DMS53 treated with DMSO at 0.1 percent for 48 hours (cell line): ENCODE results near the gene SLC25A45.
"Not testable (repeated sequence)": the region's sequence is repeated elsewhere in the genome, so short reads cannot be mapped to it uniquely, and the experiment has no call there.

Source experiments
- DNase-seq: peaks from one replicate; lab custom pipeline; 2025; ENCODE audit not compliant: unreplicated experiment; lab: John Stamatoyannopoulos, UW

Gene SLC25A45

GRCh38 chr11:65421794-65422632, 39.6 kb upstream of the SLC25A45 start:
- DNase-seq, result peak; percentile 77

GRCh38 chr11:65420979-65421793, 38.7 kb upstream of the SLC25A45 start:
- DNase-seq, result peak; percentile 93

- no peak for DNase-seq
Measured at GRCh38 chr11:65420506-65420905, 38.1 kb upstream of the SLC25A45 start.

- peak; percentile 87 for DNase-seq
Measured at GRCh38 chr11:65419772-65420481, 37.5 kb upstream of the SLC25A45 start.

GRCh38 chr11:65419460-65419771, 37.0 kb upstream of the SLC25A45 start:
- no peak for DNase-seq

- DNase-seq, result peak; percentile 98
Measured at GRCh38 chr11:65418681-65419459, 36.4 kb upstream of the SLC25A45 start.

GRCh38 chr11:65418431-65418680, 35.9 kb upstream of the SLC25A45 start:
- DNase-seq, result no peak

GRCh38 chr11:65417702-65418430, 35.4 kb upstream of the SLC25A45 start:
- no peak for DNase-seq

GRCh38 chr11:65416841-65417701, 34.6 kb upstream of the SLC25A45 start:
- no peak for DNase-seq

GRCh38 chr11:65416341-65416824, 33.9 kb upstream of the SLC25A45 start:
- DNase-seq, result peak; percentile 74

GRCh38 chr11:65415499-65416340, 33.3 kb upstream of the SLC25A45 start:
- no peak for DNase-seq

GRCh38 chr11:65414776-65415498, 32.5 kb upstream of the SLC25A45 start:
- peak; percentile 74 for DNase-seq

GRCh38 chr11:65413077-65413664, 30.7 kb upstream of the SLC25A45 start:
- DNase-seq, result not testable (repeated sequence)

- DNase-seq, result no peak
Measured at GRCh38 chr11:65412271-65413076, 30.0 kb upstream of the SLC25A45 start.

- no peak for DNase-seq
Measured at GRCh38 chr11:65411681-65412070, 29.2 kb upstream of the SLC25A45 start.

GRCh38 chr11:65410936-65411680, 28.7 kb upstream of the SLC25A45 start:
- DNase-seq, result no peak
